Bone marrow (tissue), 2 donors: ENCODE data around the gene GGA1.
"Not testable (repeated sequence)": the region's sequence is repeated elsewhere in the genome, so short reads cannot be mapped to it uniquely, and the experiment has no call there.

Experiments used
- DNase-seq, 2 donors: peaks; one replicate each; lab custom pipeline; 2025; lab: John Stamatoyannopoulos, UW

Gene GGA1

GRCh38 chr22:37650463-37651136 is 42.0 kb downstream of the GGA1 start:
- DNase-seq: no peak

- DNase-seq: no peak
Observed at GRCh38 chr22:37654563-37655251, 46.1 kb downstream of the GGA1 start.

- DNase-seq: no peak
Observed at GRCh38 chr22:37655252-37655563, 46.6 kb downstream of the GGA1 start.

GRCh38 chr22:37656583-37656982 is 47.9 kb downstream of the GGA1 start:
- DNase-seq: not testable (repeated sequence)

GRCh38 chr22:37657590-37658132 is 49.0 kb downstream of the GGA1 start:
- DNase-seq: no peak

- peak; percentile 95 to 99 for DNase-seq
Observed at GRCh38 chr22:37658133-37659065, 49.8 kb downstream of the GGA1 start, which contains the start of gene PDXP. PDXP (plus strand) TSS chr22:37658723; CDS start chr22:37658783, 60 bp downstream.

- no peak for DNase-seq
Observed at GRCh38 chr22:37659066-37659896, 50.6 kb downstream of the GGA1 start.

- DNase-seq: no peak
Observed at GRCh38 chr22:37659897-37660708, 51.5 kb downstream of the GGA1 start.

- DNase-seq: no peak
Observed at GRCh38 chr22:37660709-37661045, 52.0 kb downstream of the GGA1 start.

- peak in 1 of 2 donors; percentile 21 for DNase-seq
Observed at GRCh38 chr22:37661160-37661924, 52.7 kb downstream of the GGA1 start.

- no peak for DNase-seq
Observed at GRCh38 chr22:37662039-37662438, 53.4 kb downstream of the GGA1 start.

- no peak for DNase-seq
Observed at GRCh38 chr22:37663521-37664140, 55.0 kb downstream of the GGA1 start.

- no peak for DNase-seq
Observed at GRCh38 chr22:37664249-37665101, 55.8 kb downstream of the GGA1 start.

- DNase-seq: no peak
Observed at GRCh38 chr22:37665487-37665886, 56.9 kb downstream of the GGA1 start.

GRCh38 chr22:37669586-37669985 is 61.0 kb downstream of the GGA1 start:
- no peak for DNase-seq

GRCh38 chr22:37672206-37672919 is 63.7 kb downstream of the GGA1 start:
- DNase-seq: peak in 1 of 2 donors; percentile 46

- no peak for DNase-seq
Observed at GRCh38 chr22:37672920-37673455, 64.4 kb downstream of the GGA1 start.

- no peak for DNase-seq
Observed at GRCh38 chr22:37674248-37674647, 65.6 kb downstream of the GGA1 start.
